GM13977 (cell line): ENCODE results near the gene TP53TG5.

ENCODE experiments used
- DNase-seq: peaks from one replicate; pipeline ENCODE4 v3.0.0; 2012; ENCODE audit warnings: low spot score
- CTCF ChIP-seq: IDR thresholded peaks from 2 replicates; pipeline ENCODE4 v1.5.1; 2012; ENCODE audit warnings: mild to moderate bottlenecking, control low read depth; ENCODE audit not compliant: insufficient read depth; ENCODE audit errors: extremely low read depth, missing control alignments
- in situ Hi-C: fragments of 300-500 bp; cut with MboI; formaldehyde crosslinking; loops from one replicate; pipeline ENCODE4 v1.12.0; 2022; ENCODE audit warnings: low sequenced_read_pairs, low pct_unique_long_range_greater_than_20kb, mixed read lengths, inconsistent platforms; ENCODE audit not compliant: unreplicated experiment

The TP53TG5 gene

GRCh38 chr20:45378191-45378590, at the start of gene TP53TG5:
Gene TP53TG5 (minus strand): TSS chr20:45378325. CDS start chr20:45378236, 89 bp downstream.
- in situ Hi-C loops, result no loop called here
- DNase-seq, result no peak
- TF ChIP-seq CTCF, result no peak

GRCh38 chr20:45427236-45428149, 49.4 kb upstream of the TP53TG5 start:
- DNase-seq, result no peak
- TF ChIP-seq CTCF, result no peak
- in situ Hi-C loops, result no loop called here

- TF ChIP-seq CTCF, result no peak
- in situ Hi-C loops, result no loop called here
- no peak for DNase-seq
Measured at GRCh38 chr20:45426320-45427016, 48.3 kb upstream of the TP53TG5 start.

- in situ Hi-C loops, result no loop called here
- no peak for TF ChIP-seq CTCF
- no peak for DNase-seq
Measured at GRCh38 chr20:45425561-45425960, 47.4 kb upstream of the TP53TG5 start.

- in situ Hi-C loops, result no loop called here
- TF ChIP-seq CTCF, result no peak
Measured at GRCh38 chr20:45423700-45424099, 45.6 kb upstream of the TP53TG5 start.

GRCh38 chr20:45420125-45420524, 42.0 kb upstream of the TP53TG5 start:
- no peak for DNase-seq
- in situ Hi-C loops, result no loop called here
- TF ChIP-seq CTCF, result no peak

More at GRCh38 chr20:45423700-45424099, 45.6 kb upstream of the TP53TG5 start:
- DNase-seq, result no peak
